HL-60 (cell line): Measurements from ENCODE around the gene DCAF15.

Experiments
- GABPA ChIP-seq: IDR thresholded peaks from 2 replicates; pipeline ENCODE4 v1.6.1; 2012; ENCODE audit warnings: low read depth
- POLR2AphosphoS5 ChIP-seq: IDR thresholded peaks from 2 replicates; pipeline ENCODE4 v1.6.1; 2012; ENCODE audit warnings: low read depth
- TF ChIP-seq, protein P1 (sequence below): IDR thresholded peaks from one replicate; pipeline ENCODE4 v1.5.1; 2011; ENCODE audit warnings: low read length, control low read depth, inconsistent platforms; ENCODE audit not compliant: insufficient read depth

DNA sequence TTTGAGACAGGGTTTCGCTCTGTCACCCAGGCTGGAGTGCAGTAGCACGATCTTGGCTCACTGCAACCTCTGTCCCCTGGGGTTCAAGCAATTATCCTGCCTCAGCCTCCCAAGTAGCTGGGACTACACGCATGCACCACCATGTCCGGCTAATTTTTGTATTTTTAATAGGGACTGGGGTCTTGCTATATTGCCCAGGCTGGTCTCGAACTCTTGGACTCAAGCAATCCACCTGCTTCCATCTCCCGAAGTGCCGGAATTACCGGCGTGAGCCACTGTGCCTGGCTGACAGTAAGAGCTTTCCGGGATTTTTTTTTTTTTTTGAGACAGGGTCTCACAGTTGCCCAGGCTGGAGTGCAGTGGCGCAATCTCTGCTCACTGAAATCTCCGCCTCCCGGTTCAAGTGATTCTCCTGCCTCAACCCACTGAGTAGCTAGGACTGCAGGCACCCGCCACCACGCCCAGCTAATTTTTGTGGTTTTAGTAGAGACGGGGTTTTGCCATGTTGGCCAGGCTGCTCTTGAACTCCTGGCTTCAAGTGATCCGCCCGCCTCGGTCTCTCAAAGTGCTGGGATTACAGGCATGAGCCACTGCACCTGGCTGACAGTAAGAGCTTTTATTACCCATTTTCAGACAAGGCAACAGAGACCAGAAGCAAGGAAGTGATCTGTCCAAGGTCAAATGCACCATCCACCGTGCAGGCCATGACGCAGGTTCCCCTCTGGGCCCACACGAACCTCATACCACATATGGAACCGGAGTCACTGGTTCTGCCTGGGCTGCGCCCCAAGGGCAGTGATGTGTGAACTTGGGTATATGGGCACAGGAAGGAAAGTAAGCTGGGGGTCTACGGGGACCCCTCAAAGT lies 32.8 kb downstream of the DCAF15 start:
- TF ChIP-seq, protein P1, sequence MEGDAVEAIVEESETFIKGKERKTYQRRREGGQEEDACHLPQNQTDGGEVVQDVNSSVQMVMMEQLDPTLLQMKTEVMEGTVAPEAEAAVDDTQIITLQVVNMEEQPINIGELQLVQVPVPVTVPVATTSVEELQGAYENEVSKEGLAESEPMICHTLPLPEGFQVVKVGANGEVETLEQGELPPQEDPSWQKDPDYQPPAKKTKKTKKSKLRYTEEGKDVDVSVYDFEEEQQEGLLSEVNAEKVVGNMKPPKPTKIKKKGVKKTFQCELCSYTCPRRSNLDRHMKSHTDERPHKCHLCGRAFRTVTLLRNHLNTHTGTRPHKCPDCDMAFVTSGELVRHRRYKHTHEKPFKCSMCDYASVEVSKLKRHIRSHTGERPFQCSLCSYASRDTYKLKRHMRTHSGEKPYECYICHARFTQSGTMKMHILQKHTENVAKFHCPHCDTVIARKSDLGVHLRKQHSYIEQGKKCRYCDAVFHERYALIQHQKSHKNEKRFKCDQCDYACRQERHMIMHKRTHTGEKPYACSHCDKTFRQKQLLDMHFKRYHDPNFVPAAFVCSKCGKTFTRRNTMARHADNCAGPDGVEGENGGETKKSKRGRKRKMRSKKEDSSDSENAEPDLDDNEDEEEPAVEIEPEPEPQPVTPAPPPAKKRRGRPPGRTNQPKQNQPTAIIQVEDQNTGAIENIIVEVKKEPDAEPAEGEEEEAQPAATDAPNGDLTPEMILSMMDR: no peak
- TF ChIP-seq POLR2AphosphoS5 (no peak), GABPA (no peak)
